Neuronal stem cell (in vitro differentiated cells): ENCODE data around the gene ARHGAP26.

Source experiments
- DNase-seq: peaks from one replicate; pipeline ENCODE4 v3.0.0-alpha.2; 2013; ENCODE audit warnings: low spot score
- H2AFZ ChIP-seq: one replicate; pipeline ENCODE4 v1.6.1; 2013; ENCODE audit warnings: mild to moderate bottlenecking, low read length, inconsistent platforms
- H2AK5ac ChIP-seq: 2 replicates; pipeline ENCODE4 v1.6.1; 2013; ENCODE audit warnings: low read depth, mild to moderate bottlenecking, inconsistent platforms, low read length, moderate library complexity, mixed read lengths
- H2BK120ac ChIP-seq: 2 replicates; pipeline ENCODE4 v1.6.1; 2013; ENCODE audit warnings: low read depth, mild to moderate bottlenecking, inconsistent platforms, low read length, moderate library complexity, mixed read lengths
- H2BK12ac ChIP-seq: one replicate; pipeline ENCODE4 v1.6.1; 2013; ENCODE audit warnings: low read length, inconsistent platforms
- H2BK15ac ChIP-seq: 2 replicates; pipeline ENCODE4 v1.6.1; 2013; ENCODE audit warnings: mild to moderate bottlenecking, low read length, inconsistent platforms, mixed read lengths
- H2BK5ac ChIP-seq: one replicate; pipeline ENCODE4 v1.6.1; 2013; ENCODE audit warnings: inconsistent platforms, mild to moderate bottlenecking, low read length, moderate library complexity
- H3K14ac ChIP-seq: one replicate; pipeline ENCODE4 v1.6.1; 2013; ENCODE audit warnings: low read length, inconsistent platforms
- H3K18ac ChIP-seq: 2 replicates; pipeline ENCODE4 v1.6.1; 2013; ENCODE audit warnings: low read length, inconsistent platforms
- H3K23ac ChIP-seq: 2 replicates; pipeline ENCODE4 v1.6.1; 2013; ENCODE audit warnings: low read depth, mild to moderate bottlenecking, mixed read lengths, low read length, inconsistent platforms; ENCODE audit not compliant: poor library complexity
- H3K27ac ChIP-seq: replicated peaks from 3 replicates; pipeline ENCODE4 v1.5.1; 2013; ENCODE audit warnings: low read length, inconsistent platforms
- H3K27me3 ChIP-seq, 3 experiments: 2 replicates each; pipeline ENCODE4 v1.6.1; 2013; ENCODE audit warnings: low read length in 3 of 3, mild to moderate bottlenecking in 2 of 3, inconsistent platforms in 1 of 3, low read depth in 1 of 3, mixed read lengths in 1 of 3, moderate library complexity in 1 of 3; ENCODE audit not compliant: control insufficient read depth in 3 of 3, insufficient read depth in 3 of 3
- H3K36me3 ChIP-seq, 2 donors: replicated peaks in 1 of 2; 2 replicates each; pipeline ENCODE4 v1.6.1; 2013; ENCODE audit warnings: low read length in 2 of 2; ENCODE audit not compliant: control insufficient read depth in 2 of 2, insufficient read depth in 2 of 2
- H3K4ac ChIP-seq: 2 replicates; pipeline ENCODE4 v1.6.1; 2013; ENCODE audit warnings: inconsistent platforms, mild to moderate bottlenecking, low read length, moderate library complexity
- H3K4me1 ChIP-seq, 2 donors: 1 replicate in 1 of 2; 2 replicates in 1 of 2; pipeline ENCODE4 v1.6.1; 2013; ENCODE audit warnings: low read length in 2 of 2, low read depth in 1 of 2; ENCODE audit not compliant: control insufficient read depth in 2 of 2, insufficient read depth in 1 of 2
- H3K4me2 ChIP-seq: one replicate; pipeline ENCODE4 v1.6.1; 2013; ENCODE audit warnings: mild to moderate bottlenecking, low read length, inconsistent platforms; ENCODE audit not compliant: insufficient read depth, poor library complexity, severe bottlenecking
- H3K4me3 ChIP-seq, 2 donors: 2 replicates each; pipeline ENCODE4 v1.5.1; 2013; ENCODE audit warnings: low read length in 2 of 2, mild to moderate bottlenecking in 2 of 2, inconsistent platforms in 1 of 2, moderate library complexity in 1 of 2
- H3K79me1 ChIP-seq: one replicate; pipeline ENCODE4 v1.6.1; 2013; ENCODE audit warnings: low read depth, mild to moderate bottlenecking, inconsistent platforms, low read length, moderate library complexity
- H3K9ac ChIP-seq: one replicate; pipeline ENCODE4 v1.6.1; 2013; ENCODE audit warnings: mild to moderate bottlenecking, low read depth, low read length, inconsistent platforms; ENCODE audit not compliant: poor library complexity
- H3K9me3 ChIP-seq, 2 donors: replicated peaks in 1 of 2; 2 replicates each; pipeline versions ENCODE3 to v1.6.1; 2013; ENCODE audit warnings: low read length in 2 of 2, mild to moderate bottlenecking in 2 of 2, inconsistent platforms in 1 of 2, low read depth in 1 of 2, mixed read lengths in 1 of 2, moderate library complexity in 1 of 2; ENCODE audit not compliant: control insufficient read depth in 2 of 2, insufficient read depth in 1 of 2
- H4K8ac ChIP-seq: one replicate; pipeline ENCODE4 v1.6.1; 2013; ENCODE audit warnings: low read depth, mild to moderate bottlenecking, inconsistent platforms, low read length, moderate library complexity
- H4K91ac ChIP-seq: one replicate; pipeline ENCODE4 v1.6.1; 2013; ENCODE audit warnings: low read length, low read depth, mild to moderate bottlenecking, inconsistent platforms; ENCODE audit not compliant: poor library complexity
- WGBS, 2 donors: extraction: QIAGEN DNeasy Blood & Tissue Kit; methylation state at CpG; one replicate each; pipeline ENCODE4 v1.1.7; 2013; ENCODE audit warnings: missing lambda C conversion rate in 2 of 2, mixed read lengths in 1 of 2; ENCODE audit not compliant: insufficient read length in 2 of 2, insufficient replicate concordance in 1 of 2; ENCODE audit errors: extremely low coverage in 2 of 2; 5-methylcytosine and 5-hydroxymethylcytosine counted together

The ARHGAP26 gene

GRCh38 chr5:142929587-142929986, 159.4 kb downstream of the ARHGAP26 start:
- H2AK5ac ChIP-seq: no peak overlapping the region
- no peak overlapping the region for H3K27ac ChIP-seq
- no peak overlapping the region for H3K9ac ChIP-seq
- H2BK5ac ChIP-seq: no peak overlapping the region
- H2AFZ ChIP-seq: no peak overlapping the region
- DNase-seq: no peak
- H3K4me1 ChIP-seq: no peaks in the 10 kb centered on the region
- H3K23ac ChIP-seq: no peak overlapping the region
- H2BK120ac ChIP-seq: no peak overlapping the region
- H2BK12ac ChIP-seq: no peak overlapping the region
- no peak overlapping the region for H3K4me3 ChIP-seq
- H3K14ac ChIP-seq: no peak overlapping the region
- no peak overlapping the region for H3K4me2 ChIP-seq
- peaks cover 0 to 2% of the 10 kb centered on the region in 2 donors for H3K36me3 ChIP-seq
- H2BK15ac ChIP-seq: no peak overlapping the region
- H3K4ac ChIP-seq: no peak overlapping the region
- H3K9me3 ChIP-seq: no peaks in the 10 kb centered on the region
- no peaks in the 10 kb centered on the region for H3K27me3 ChIP-seq
- H4K8ac ChIP-seq: no peak overlapping the region
- no CpG with 5 or more reads among the region's 2 CpGs for WGBS, 2 donors
- H4K91ac ChIP-seq: no peak overlapping the region
- no peaks in the 10 kb centered on the region for H3K79me1 ChIP-seq
- H3K18ac ChIP-seq: no peak overlapping the region

DNA sequence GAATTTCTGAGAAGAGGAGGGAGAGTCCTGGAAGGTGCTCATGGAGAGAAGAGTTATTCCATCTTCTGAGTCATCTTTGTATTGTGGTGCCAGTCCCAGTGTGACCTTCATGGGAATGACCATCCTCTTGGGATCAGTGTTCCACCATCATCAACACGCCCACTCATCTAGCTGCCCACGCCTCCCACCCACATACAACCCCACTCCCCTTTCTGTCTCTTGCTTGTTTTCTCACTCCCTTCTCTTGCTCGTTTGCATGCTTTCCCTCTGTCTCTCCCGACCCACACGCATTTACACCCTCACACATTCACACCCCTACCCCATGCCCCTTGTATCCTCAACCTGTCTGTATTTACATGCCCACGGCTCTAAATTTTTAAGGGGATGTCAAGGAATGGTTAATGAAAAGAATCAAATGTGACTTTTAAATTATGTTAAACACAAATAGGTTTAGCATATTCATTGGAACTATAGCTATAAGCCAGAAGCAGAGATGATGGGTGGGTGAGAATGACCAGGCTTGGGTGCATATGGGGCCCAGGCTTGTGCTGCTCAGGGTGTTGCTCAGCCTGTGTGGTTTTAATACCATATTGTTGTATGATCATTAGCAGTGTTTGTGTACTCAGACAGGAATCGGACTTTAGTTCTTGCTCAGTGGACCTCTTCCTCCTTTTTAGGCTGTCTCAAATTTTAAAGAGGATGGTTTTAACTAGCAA, 160.4 kb downstream of the ARHGAP26 start:
- H3K9me3 ChIP-seq: no peaks in the 10 kb centered on the region
- WGBS, 2 donors: 100% methylated on average over 3 of the region's 7 CpGs; no CpG with 5 or more reads in 1 of the 2 donors

GRCh38 chr5:142931896-142932686, 161.9 kb downstream of the ARHGAP26 start:
- H2BK15ac ChIP-seq: no peak overlapping the region
- H3K4me2 ChIP-seq: no peak overlapping the region
- no peaks in the 10 kb centered on the region for H3K79me1 ChIP-seq
- DNase-seq: no peak
- H4K8ac ChIP-seq: no peak overlapping the region
- H2BK120ac ChIP-seq: no peak overlapping the region
- H3K23ac ChIP-seq: no peak overlapping the region
- H2BK5ac ChIP-seq: no peak overlapping the region
- no CpG with 5 or more reads among the region's 9 CpGs for WGBS, 2 donors
- no peak overlapping the region for H2BK12ac ChIP-seq
- no peak overlapping the region for H2AFZ ChIP-seq
- peaks cover 0 to 2% of the 10 kb centered on the region in 2 donors for H3K36me3 ChIP-seq
- H3K18ac ChIP-seq: no peak overlapping the region
- no peaks in the 10 kb centered on the region for H3K27me3 ChIP-seq
- H3K14ac ChIP-seq: no peak overlapping the region
- H3K4me3 ChIP-seq: no peak overlapping the region
- no peak overlapping the region for H2AK5ac ChIP-seq
- no peaks in the 10 kb centered on the region for H3K4me1 ChIP-seq
- H3K4ac ChIP-seq: no peak overlapping the region
- no peak overlapping the region for H4K91ac ChIP-seq
- H3K9ac ChIP-seq: no peak overlapping the region
- H3K9me3 ChIP-seq: no peaks in the 10 kb centered on the region
- no peak overlapping the region for H3K27ac ChIP-seq

More for the DNA sequence above, 160.4 kb downstream of the ARHGAP26 start:
- Histone ChIP-seq H2BK15ac (no peak overlapping the region), H3K79me1 (no peaks in the 10 kb centered on the region), H3K14ac (no peak overlapping the region), H3K4me3 (no peak overlapping the region), H4K91ac (no peak overlapping the region), H2AFZ (no peak overlapping the region), H3K4me1 (no peaks in the 10 kb centered on the region), H3K36me3 (peaks cover 0 to 2% of the 10 kb centered on the region in 2 donors), H3K27me3 (no peaks in the 10 kb centered on the region), H3K23ac (no peak overlapping the region), H2BK120ac (no peak overlapping the region), H4K8ac (no peak overlapping the region), H3K4me2 (no peak overlapping the region), H2BK5ac (no peak overlapping the region), H3K9ac (no peak overlapping the region), H2BK12ac (no peak overlapping the region), H3K4ac (no peak overlapping the region), H3K27ac (no peak overlapping the region), H2AK5ac (no peak overlapping the region), H3K18ac (no peak overlapping the region)
- no peak for DNase-seq

- WGBS, 2 donors: no CpG with 5 or more reads among the region's 4 CpGs
- Histone ChIP-seq H3K4me3 (no peak overlapping the region), H2BK12ac (no peak overlapping the region), H2BK120ac (no peak overlapping the region), H3K23ac (no peak overlapping the region), H3K79me1 (no peaks in the 10 kb centered on the region), H2BK15ac (no peak overlapping the region), H3K27me3 (no peaks in the 10 kb centered on the region), H2BK5ac (no peak overlapping the region), H3K18ac (no peak overlapping the region), H4K8ac (no peak overlapping the region), H3K4me2 (no peak overlapping the region), H3K27ac (no peak overlapping the region), H2AFZ (no peak overlapping the region), H3K4ac (no peak overlapping the region), H3K9ac (no peak overlapping the region), H4K91ac (no peak overlapping the region), H3K36me3 (peaks cover 0 to 2% of the 10 kb centered on the region in 2 donors), H3K9me3 (no peaks in the 10 kb centered on the region), H2AK5ac (no peak overlapping the region), H3K4me1 (no peaks in the 10 kb centered on the region), H3K14ac (no peak overlapping the region)
- DNase-seq: no peak
Observed at GRCh38 chr5:142934051-142934762, 164.0 kb downstream of the ARHGAP26 start.
